OCI-LY7 (cell line): ENCODE measurements around the gene GLB1L2. TPM values are rescaled to one million over a fixed set of nuclear protein-coding genes. Genes with fewer than 3 reads are reported as not detected.

Source experiments
- BruUV-seq: library from RNA; stranded (reverse); fragments of 400-500 nt; replicated peaks from 2 replicates; lab custom pipeline; 2021; lab: Mats Ljungman, UMichigan
- CTCF ChIA-PET: fragments of 300-600 bp; sonication (Branson Sonifier 250); formaldehyde crosslinking; loops from one replicate; lab custom pipeline; 2022; ENCODE audit warnings: antibody characterized with exemption; ENCODE audit not compliant: unreplicated experiment; lab: Charles Lee
- POLR2A ChIA-PET: fragments of 300-600 bp; sonication (Branson Sonifier 250); formaldehyde crosslinking; loops from one replicate; lab custom pipeline; 2022; ENCODE audit warnings: antibody characterized with exemption; lab: Charles Lee
- DNase-seq: peaks from one replicate; pipeline ENCODE4 v3.0.0-alpha.2; 2015; ENCODE audit warnings: low spot score
- H2AFZ ChIP-seq: fragments of 200-600 bp; sonication (generic), shearing (Covaris generic); 2 replicates; pipeline ENCODE4 v1.6.1; 2014; ENCODE audit warnings: mild to moderate bottlenecking, antibody characterized with exemption, low read length, moderate library complexity
- H3K27ac ChIP-seq: fragments of 200-600 bp; sonication (generic); 2 replicates; pipeline ENCODE4 v1.5.1; 2014; ENCODE audit warnings: mixed run types, low read depth, mild to moderate bottlenecking, moderate library complexity, low read length, inconsistent platforms; ENCODE audit not compliant: poor library complexity, severe bottlenecking
- H3K36me3 ChIP-seq: fragments of 200-600 bp; sonication (generic); 2 replicates; pipeline ENCODE4 v1.6.1; 2014; ENCODE audit warnings: mild to moderate bottlenecking, antibody characterized with exemption, low read length, moderate library complexity, mixed read lengths; ENCODE audit not compliant: insufficient read depth
- H3K4me1 ChIP-seq: fragments of 200-600 bp; sonication (generic); 2 replicates; pipeline ENCODE4 v1.5.1; 2014; ENCODE audit warnings: mild to moderate bottlenecking, low read length; ENCODE audit not compliant: insufficient read depth, poor library complexity, severe bottlenecking
- H3K4me2 ChIP-seq: fragments of 200-600 bp; sonication (generic); 2 replicates; pipeline ENCODE4 v1.6.1; 2014; ENCODE audit warnings: mild to moderate bottlenecking, low read length
- H3K4me3 ChIP-seq: fragments of 200-600 bp; sonication (generic); 2 replicates; pipeline ENCODE4 v1.5.1; 2014; ENCODE audit warnings: mild to moderate bottlenecking, low read depth, low read length; ENCODE audit not compliant: poor library complexity, severe bottlenecking
- H3K79me2 ChIP-seq: fragments of 200-600 bp; sonication (generic); 2 replicates; pipeline ENCODE4 v1.6.1; 2016; ENCODE audit warnings: low read depth, mild to moderate bottlenecking, low read length, moderate library complexity, mixed read lengths; ENCODE audit not compliant: insufficient read depth
- H3K9me2 ChIP-seq: fragments of 200-600 bp; sonication (generic); 2 replicates; pipeline ENCODE4 v1.6.1; 2016; ENCODE audit warnings: mild to moderate bottlenecking, low read length, mixed read lengths; ENCODE audit not compliant: insufficient read depth
- H3K9me3 ChIP-seq: fragments of 200-600 bp; sonication (generic); 2 replicates; pipeline ENCODE4 v1.6.1; 2014; ENCODE audit warnings: mild to moderate bottlenecking, mixed run types, low read length, mixed read lengths
- H4K20me1 ChIP-seq: fragments of 200-600 bp; sonication (generic); 2 replicates; pipeline ENCODE4 v1.6.1; 2014; ENCODE audit warnings: mild to moderate bottlenecking, antibody characterized with exemption, low read length, moderate library complexity, mixed read lengths; ENCODE audit not compliant: insufficient read depth
- EZH2phosphoT487 ChIP-seq: fragments of 200-600 bp; sonication (generic); IDR thresholded peaks from 2 replicates; pipeline ENCODE4 v1.6.1; 2018; ENCODE audit warnings: low read depth, borderline replicate concordance, mild to moderate bottlenecking, mixed run types, antibody characterized with exemption, low read length, moderate library complexity, mixed read lengths
- intact Hi-C: fragments of 100-400 bp; cut with micrococcal nuclease; formaldehyde crosslinking; loops from one replicate; pipeline ENCODE4 v1.10.0; 2022; ENCODE audit not compliant: unreplicated experiment
- total RNA-seq, 2 experiments: library from RNA; depleted of rRNA in 1 of 2; stranded (reverse); fragments of >200 nt in 1 of 2; shearing (Covaris generic) in 1 of 2; gene quantifications; 2 replicates each; pipeline ENCODE4 v1.2.3, GENCODE V29; 2014 to 2022
- TF ChIP-seq, protein P1 (sequence below): fragments of 200-600 bp; sonication (generic); conservative IDR thresholded peaks from 2 replicates; pipeline ENCODE4 v1.5.1; 2014; ENCODE audit warnings: mild to moderate bottlenecking, antibody characterized with exemption, low read length, moderate library complexity, mixed read lengths

GLB1L2 gene
- total RNA-seq, 2 experiments from 2014 or later: not detected

DNA sequence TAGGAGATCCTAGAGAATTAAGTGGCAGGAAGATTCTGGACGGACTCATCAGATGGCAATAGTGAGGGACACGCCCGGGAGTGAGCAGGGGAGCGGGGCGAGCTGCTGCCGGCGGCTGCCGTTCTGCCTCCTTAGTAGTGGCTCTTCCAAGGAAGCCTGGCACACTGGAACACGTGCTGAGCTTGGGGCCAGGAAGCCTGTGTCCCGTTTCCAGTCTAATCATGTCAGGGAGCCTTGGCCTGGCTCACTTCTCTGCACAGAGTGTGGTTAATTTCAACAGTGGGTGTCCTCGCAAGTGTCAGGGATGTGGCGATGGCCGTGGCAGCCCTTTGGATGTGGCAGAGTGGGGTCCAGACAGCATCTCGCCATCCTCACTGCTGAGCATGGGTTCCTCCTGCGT lies 39.1 kb upstream of the GLB1L2 start:
- DNase-seq: no peak
- intact Hi-C loops: no loop called here
- ChIA-PET POLR2A (interaction anchor here (0.6 kb wide), 1 partner anchor 117 kb away, joined by 3 read pairs; no protein-coding TSS in a partner anchor), CTCF (no interaction called here)
- no TSS peak for BruUV-seq
- Histone ChIP-seq H2AFZ (no peak overlapping the region), H3K4me3 (no peak overlapping the region), H3K9me3 (no peaks in the 10 kb centered on the region), H3K4me2 (no peak overlapping the region), H4K20me1 (no peaks in the 10 kb centered on the region), H3K9me2 (no peaks in the 10 kb centered on the region), H3K4me1 (no peaks in the 10 kb centered on the region), H3K27ac (no peak overlapping the region), H3K36me3 (no peaks in the 10 kb centered on the region), H3K79me2 (no peaks in the 10 kb centered on the region)
- no peak for TF ChIP-seq EZH2phosphoT487

DNA sequence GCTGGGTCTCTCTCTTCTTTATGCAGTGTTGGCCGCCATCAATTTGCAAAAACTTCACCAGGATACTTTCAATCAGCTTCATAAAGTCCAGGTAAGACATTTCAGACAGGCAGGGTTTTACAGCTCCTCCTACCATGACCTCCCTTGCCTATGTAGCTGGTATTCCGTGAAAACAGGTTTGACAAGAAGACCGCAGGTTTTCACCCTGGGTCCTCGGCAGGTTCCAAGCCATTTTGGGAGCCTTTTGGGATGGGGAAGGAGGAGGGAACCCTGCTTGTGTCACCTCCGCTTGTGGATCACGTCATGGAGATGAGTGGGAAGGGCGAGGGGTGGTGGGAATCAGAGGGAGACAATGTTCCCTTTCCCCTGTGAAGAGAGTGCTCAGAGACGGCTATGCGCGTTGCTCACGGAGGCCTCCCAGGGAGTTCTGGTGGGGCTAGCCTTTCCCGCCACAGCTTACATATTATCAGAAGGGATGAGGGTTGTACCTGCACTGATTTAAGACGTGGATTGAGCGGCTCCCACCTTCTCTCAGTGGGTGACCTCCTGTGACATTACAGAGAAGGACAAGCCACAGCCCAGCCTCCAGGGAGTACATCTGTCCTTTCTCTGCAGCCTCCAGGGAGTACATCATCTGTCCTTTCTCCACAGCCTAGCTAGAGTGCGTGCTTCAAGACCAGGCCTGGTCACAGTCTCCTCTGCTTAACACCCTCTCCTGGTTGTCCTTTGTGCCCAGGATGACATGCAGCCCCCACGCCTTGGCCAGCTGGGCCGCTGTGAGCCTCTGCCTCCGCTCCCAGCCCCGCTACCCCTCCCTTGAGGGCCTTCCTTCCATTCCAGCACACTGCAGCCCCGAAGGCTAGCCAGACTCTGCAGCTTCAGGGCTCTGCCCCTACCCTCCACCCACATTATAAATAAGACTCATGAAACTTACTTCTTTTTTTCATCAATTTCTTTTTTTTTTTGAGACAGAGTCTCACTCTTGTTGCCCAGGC lies 38.4 kb upstream of the GLB1L2 start:
- ChIA-PET POLR2A (interaction anchor here (0.7 kb wide), 1 partner anchor 27 kb away, joined by 3 read pairs; no protein-coding TSS in a partner anchor), CTCF (no interaction called here)
- DNase-seq: no peak
- H3K79me2 ChIP-seq: no peaks in the 10 kb centered on the region
- TF ChIP-seq EZH2phosphoT487: no peak
- TF ChIP-seq, protein P1, sequence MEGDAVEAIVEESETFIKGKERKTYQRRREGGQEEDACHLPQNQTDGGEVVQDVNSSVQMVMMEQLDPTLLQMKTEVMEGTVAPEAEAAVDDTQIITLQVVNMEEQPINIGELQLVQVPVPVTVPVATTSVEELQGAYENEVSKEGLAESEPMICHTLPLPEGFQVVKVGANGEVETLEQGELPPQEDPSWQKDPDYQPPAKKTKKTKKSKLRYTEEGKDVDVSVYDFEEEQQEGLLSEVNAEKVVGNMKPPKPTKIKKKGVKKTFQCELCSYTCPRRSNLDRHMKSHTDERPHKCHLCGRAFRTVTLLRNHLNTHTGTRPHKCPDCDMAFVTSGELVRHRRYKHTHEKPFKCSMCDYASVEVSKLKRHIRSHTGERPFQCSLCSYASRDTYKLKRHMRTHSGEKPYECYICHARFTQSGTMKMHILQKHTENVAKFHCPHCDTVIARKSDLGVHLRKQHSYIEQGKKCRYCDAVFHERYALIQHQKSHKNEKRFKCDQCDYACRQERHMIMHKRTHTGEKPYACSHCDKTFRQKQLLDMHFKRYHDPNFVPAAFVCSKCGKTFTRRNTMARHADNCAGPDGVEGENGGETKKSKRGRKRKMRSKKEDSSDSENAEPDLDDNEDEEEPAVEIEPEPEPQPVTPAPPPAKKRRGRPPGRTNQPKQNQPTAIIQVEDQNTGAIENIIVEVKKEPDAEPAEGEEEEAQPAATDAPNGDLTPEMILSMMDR: no peak
- no peaks in the 10 kb centered on the region for H3K36me3 ChIP-seq
- no peaks in the 10 kb centered on the region for H3K9me2 ChIP-seq
- H3K4me1 ChIP-seq: no peaks in the 10 kb centered on the region
- H3K4me2 ChIP-seq: no peak overlapping the region
- H3K27ac ChIP-seq: no peak overlapping the region
- H3K9me3 ChIP-seq: no peaks in the 10 kb centered on the region
- no peak overlapping the region for H3K4me3 ChIP-seq
- BruUV-seq: no TSS peak
- intact Hi-C loops: no loop called here
- H4K20me1 ChIP-seq: no peaks in the 10 kb centered on the region
- H2AFZ ChIP-seq: no peak overlapping the region

DNA sequence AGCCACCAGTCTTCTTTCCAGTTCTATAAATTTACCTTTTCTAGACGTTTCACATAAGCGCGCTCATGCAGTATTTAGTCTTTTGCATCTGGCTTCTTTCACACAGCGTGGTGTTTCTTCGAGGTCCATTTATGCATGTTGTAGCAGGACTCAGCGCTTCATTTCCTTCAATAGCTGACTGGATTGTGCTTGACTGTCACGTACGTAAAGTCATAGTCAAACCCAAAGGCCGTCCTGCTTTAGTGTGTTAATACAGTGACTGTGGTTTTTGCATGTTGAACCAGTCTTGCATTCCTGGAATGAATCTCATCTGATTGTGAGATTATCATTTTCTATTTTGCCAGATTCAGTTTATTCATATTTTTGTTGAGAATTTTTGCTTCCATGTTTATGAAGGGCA lies 37.1 kb upstream of the GLB1L2 start:
- no peak overlapping the region for H3K4me2 ChIP-seq

More for the DNA sequence above, 37.1 kb upstream of the GLB1L2 start:
- Histone ChIP-seq H3K4me1 (no peaks in the 10 kb centered on the region), H3K9me2 (no peaks in the 10 kb centered on the region), H3K27ac (no peak overlapping the region), H3K36me3 (no peaks in the 10 kb centered on the region), H3K4me3 (no peak overlapping the region), H3K79me2 (no peaks in the 10 kb centered on the region), H2AFZ (no peak overlapping the region), H4K20me1 (no peaks in the 10 kb centered on the region), H3K9me3 (no peaks in the 10 kb centered on the region)
- TF ChIP-seq, protein P1: no peak
- TF ChIP-seq EZH2phosphoT487: no peak
- DNase-seq: no peak
- CTCF ChIA-PET: no interaction called here
- no TSS peak for BruUV-seq
- intact Hi-C loops: no loop called here
- POLR2A ChIA-PET: no interaction called here
